Panc1 (cell line): ENCODE results near the gene ARID5B. TPM values are rescaled to one million over a fixed set of nuclear protein-coding genes. Genes with fewer than 3 reads are reported as not detected.
A peak's percentile ranks its signal among the peaks of the same experiment; 100 is the strongest.

Experiments used
- ATAC-seq: fragments of 200-7000 bp; cut with Tn5 transposase; 2 replicates; pipeline ENCODE4 v1.9.1; 2020; ENCODE audit warnings: mild to moderate bottlenecking, moderate library complexity
- BruUV-seq: library from RNA; stranded (reverse); fragments of 400-500 nt; replicated peaks from 2 replicates; lab custom pipeline; 2021; lab: Mats Ljungman, UMichigan
- CTCF ChIA-PET: fragments of 300-600 bp; sonication (Branson Sonifier 250); formaldehyde crosslinking; loops from one replicate; lab custom pipeline; 2022; ENCODE audit warnings: antibody characterized with exemption; lab: Charles Lee
- POLR2A ChIA-PET: fragments of 300-600 bp; sonication (Branson Sonifier 250); formaldehyde crosslinking; loops from one replicate; lab custom pipeline; 2022; ENCODE audit warnings: antibody characterized with exemption; lab: Charles Lee
- DNase-seq: peaks from one replicate; pipeline ENCODE4 v3.0.0-alpha.2; 2010; ENCODE audit warnings: low read depth, low spot score
- H3K27ac ChIP-seq: 2 replicates; pipeline ENCODE4 v1.5.1; 2011; ENCODE audit warnings: mild to moderate bottlenecking, low read length, inconsistent platforms
- H3K27me3 ChIP-seq: fragments of 200-500 bp; sonication (Bioruptor generic); 2 replicates; pipeline ENCODE4 v1.6.0; 2014; ENCODE audit warnings: low read length, inconsistent platforms; ENCODE audit not compliant: control insufficient read depth, insufficient read depth
- H3K36me3 ChIP-seq: fragments of 200-500 bp; sonication (Bioruptor generic); 2 replicates; pipeline ENCODE4 v1.5.1; 2014; ENCODE audit warnings: inconsistent platforms, mild to moderate bottlenecking, low read length, moderate library complexity; ENCODE audit not compliant: control insufficient read depth, insufficient read depth
- H3K4me1 ChIP-seq: 2 replicates; pipeline ENCODE4 v1.5.1; 2011; ENCODE audit warnings: inconsistent platforms, mild to moderate bottlenecking, low read length, moderate library complexity; ENCODE audit not compliant: control insufficient read depth, insufficient read depth
- H3K4me3 ChIP-seq, 2 experiments: 2 replicates each; pipeline ENCODE4 v1.5.1; 2011 to 2012; ENCODE audit warnings: low read depth in 2 of 2, low read length in 2 of 2, mild to moderate bottlenecking in 2 of 2, inconsistent platforms in 1 of 2, moderate library complexity in 1 of 2
- H3K9me3 ChIP-seq: fragments of 200-500 bp; sonication (Bioruptor generic); 2 replicates; pipeline ENCODE4 v1.5.1; 2014; ENCODE audit warnings: low read depth, mild to moderate bottlenecking, inconsistent platforms, low read length, moderate library complexity; ENCODE audit not compliant: control insufficient read depth, insufficient read depth
- POLR2AphosphoS5 ChIP-seq: IDR thresholded peaks from 2 replicates; pipeline ENCODE4 v1.6.1; 2012; ENCODE audit warnings: mild to moderate bottlenecking, low read depth, low read length, moderate library complexity
- SIN3A ChIP-seq: IDR thresholded peaks from 2 replicates; pipeline ENCODE4 v1.6.1; 2012; ENCODE audit warnings: low read depth, mild to moderate bottlenecking, low read length, moderate library complexity, borderline replicate concordance; ENCODE audit not compliant: insufficient read depth
- TCF7L2 ChIP-seq: IDR thresholded peaks from 2 replicates; pipeline ENCODE4 v1.6.1; 2011; ENCODE audit warnings: mild to moderate bottlenecking, low read depth, low read length, inconsistent platforms
- in situ Hi-C: cut with HindIII; loops from 2 replicates; pipeline ENCODE4 v1.10.0; 2016; ENCODE audit warnings: low sequenced_read_pairs, low pct_unique_long_range_greater_than_20kb
- intact Hi-C: fragments of 100-400 bp; cut with micrococcal nuclease; formaldehyde crosslinking; loops from one replicate; pipeline ENCODE4 v1.10.0; 2022; ENCODE audit not compliant: unreplicated experiment
- total RNA-seq: library from RNA; stranded (reverse); gene quantifications from one replicate; pipeline ENCODE4 v1.2.1, GENCODE V29; 2021; ENCODE audit not compliant: unreplicated experiment
- TF ChIP-seq, protein P1 (sequence below), 2 experiments: IDR thresholded peaks; 2 replicates each; pipeline ENCODE4 v1.6.1; 2011 to 2012; ENCODE audit warnings: low read depth in 2 of 2, control low read depth in 1 of 2, low read length in 1 of 2, mild to moderate bottlenecking in 1 of 2, moderate library complexity in 1 of 2; ENCODE audit not compliant: insufficient read depth in 1 of 2
- TF ChIP-seq, protein P2 (sequence below): fragments of 450-650 bp; IDR thresholded peaks from 2 replicates; pipeline ENCODE4 v1.5.1; 2017; ENCODE audit warnings: mild to moderate bottlenecking

The ARID5B gene
- total RNA-seq, 1 experiment from 2014 or later, result 22.7 TPM

DNA sequence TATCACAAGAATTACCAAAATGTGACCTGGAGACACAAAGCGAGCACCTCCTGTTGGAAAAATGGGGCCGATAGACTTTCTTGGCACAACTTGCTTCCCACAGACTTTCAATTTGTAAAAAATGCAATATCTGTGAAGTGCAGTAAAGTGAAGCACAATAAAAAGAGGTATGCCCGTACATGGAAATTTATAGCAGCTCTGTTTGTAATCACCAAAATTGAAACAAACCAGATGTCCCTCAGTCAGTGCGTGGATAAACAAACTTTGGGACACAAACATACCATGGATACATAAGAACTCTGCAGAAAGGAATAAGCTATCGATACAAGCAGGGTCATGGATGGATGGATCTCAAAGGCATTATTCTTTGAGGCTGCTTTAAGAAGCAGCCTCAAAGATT lies 33.6 kb downstream of the ARID5B start:
- in situ Hi-C loops (no loop called here), intact Hi-C loops (no loop called here)
- ATAC-seq, result no peak
- Histone ChIP-seq H3K4me1 (peaks cover 60% of the 10 kb centered on the region), H3K4me3 (no peak overlapping the region), H3K9me3 (peaks cover 3% of the 10 kb centered on the region; the same call in 1 of the 2 replicates), H3K27me3 (no peaks in the 10 kb centered on the region), H3K27ac (peak overlapping the region; percentile 24; the same call in 1 of the 2 replicates), H3K36me3 (no peaks in the 10 kb centered on the region)
- BruUV-seq, result no TSS peak
- no peak for DNase-seq
- TF ChIP-seq POLR2AphosphoS5, result no peak
- no peak for TF ChIP-seq TCF7L2
- TF ChIP-seq SIN3A, result no peak
- TF ChIP-seq, protein P1, sequence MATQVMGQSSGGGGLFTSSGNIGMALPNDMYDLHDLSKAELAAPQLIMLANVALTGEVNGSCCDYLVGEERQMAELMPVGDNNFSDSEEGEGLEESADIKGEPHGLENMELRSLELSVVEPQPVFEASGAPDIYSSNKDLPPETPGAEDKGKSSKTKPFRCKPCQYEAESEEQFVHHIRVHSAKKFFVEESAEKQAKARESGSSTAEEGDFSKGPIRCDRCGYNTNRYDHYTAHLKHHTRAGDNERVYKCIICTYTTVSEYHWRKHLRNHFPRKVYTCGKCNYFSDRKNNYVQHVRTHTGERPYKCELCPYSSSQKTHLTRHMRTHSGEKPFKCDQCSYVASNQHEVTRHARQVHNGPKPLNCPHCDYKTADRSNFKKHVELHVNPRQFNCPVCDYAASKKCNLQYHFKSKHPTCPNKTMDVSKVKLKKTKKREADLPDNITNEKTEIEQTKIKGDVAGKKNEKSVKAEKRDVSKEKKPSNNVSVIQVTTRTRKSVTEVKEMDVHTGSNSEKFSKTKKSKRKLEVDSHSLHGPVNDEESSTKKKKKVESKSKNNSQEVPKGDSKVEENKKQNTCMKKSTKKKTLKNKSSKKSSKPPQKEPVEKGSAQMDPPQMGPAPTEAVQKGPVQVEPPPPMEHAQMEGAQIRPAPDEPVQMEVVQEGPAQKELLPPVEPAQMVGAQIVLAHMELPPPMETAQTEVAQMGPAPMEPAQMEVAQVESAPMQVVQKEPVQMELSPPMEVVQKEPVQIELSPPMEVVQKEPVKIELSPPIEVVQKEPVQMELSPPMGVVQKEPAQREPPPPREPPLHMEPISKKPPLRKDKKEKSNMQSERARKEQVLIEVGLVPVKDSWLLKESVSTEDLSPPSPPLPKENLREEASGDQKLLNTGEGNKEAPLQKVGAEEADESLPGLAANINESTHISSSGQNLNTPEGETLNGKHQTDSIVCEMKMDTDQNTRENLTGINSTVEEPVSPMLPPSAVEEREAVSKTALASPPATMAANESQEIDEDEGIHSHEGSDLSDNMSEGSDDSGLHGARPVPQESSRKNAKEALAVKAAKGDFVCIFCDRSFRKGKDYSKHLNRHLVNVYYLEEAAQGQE (IDR thresholded peaks at IDR 0.05; ENCODE audit: insufficient read depth in 1 of 2, low read depth in 2 of 2, low read length in 1 of 2), result no peak
- TF ChIP-seq, protein P2, sequence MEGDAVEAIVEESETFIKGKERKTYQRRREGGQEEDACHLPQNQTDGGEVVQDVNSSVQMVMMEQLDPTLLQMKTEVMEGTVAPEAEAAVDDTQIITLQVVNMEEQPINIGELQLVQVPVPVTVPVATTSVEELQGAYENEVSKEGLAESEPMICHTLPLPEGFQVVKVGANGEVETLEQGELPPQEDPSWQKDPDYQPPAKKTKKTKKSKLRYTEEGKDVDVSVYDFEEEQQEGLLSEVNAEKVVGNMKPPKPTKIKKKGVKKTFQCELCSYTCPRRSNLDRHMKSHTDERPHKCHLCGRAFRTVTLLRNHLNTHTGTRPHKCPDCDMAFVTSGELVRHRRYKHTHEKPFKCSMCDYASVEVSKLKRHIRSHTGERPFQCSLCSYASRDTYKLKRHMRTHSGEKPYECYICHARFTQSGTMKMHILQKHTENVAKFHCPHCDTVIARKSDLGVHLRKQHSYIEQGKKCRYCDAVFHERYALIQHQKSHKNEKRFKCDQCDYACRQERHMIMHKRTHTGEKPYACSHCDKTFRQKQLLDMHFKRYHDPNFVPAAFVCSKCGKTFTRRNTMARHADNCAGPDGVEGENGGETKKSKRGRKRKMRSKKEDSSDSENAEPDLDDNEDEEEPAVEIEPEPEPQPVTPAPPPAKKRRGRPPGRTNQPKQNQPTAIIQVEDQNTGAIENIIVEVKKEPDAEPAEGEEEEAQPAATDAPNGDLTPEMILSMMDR, result no peak
- CTCF ChIA-PET, result no interaction called here
- POLR2A ChIA-PET, result no interaction called here

DNA sequence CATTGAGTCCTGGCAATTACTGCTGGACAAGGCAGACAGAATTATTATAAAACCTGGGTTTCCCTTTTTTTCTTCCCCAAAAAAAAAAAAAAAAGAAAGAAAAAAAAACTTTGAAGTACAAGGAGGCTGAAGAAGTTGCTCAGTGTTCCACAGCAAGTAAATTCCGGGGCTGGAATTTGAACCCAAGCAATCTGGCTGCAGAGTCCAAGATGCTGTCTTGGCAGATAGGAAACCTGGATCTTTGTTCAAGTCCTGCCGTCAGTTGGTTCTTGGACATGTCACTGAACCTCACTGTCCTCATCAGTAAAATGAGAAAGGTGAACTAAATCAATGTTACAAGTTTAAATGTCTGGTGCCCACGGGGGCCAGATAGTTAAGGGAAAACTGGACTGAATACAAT lies 35.3 kb downstream of the ARID5B start:
- POLR2A ChIA-PET, result no interaction called here
- DNase-seq, result no peak
- Histone ChIP-seq H3K4me3 (no peak overlapping the region), H3K36me3 (no peaks in the 10 kb centered on the region), H3K4me1 (peaks cover 68% of the 10 kb centered on the region), H3K27ac (peak overlapping the region; percentile 75), H3K9me3 (peaks cover 2% of the 10 kb centered on the region; the same call in 1 of the 2 replicates), H3K27me3 (no peaks in the 10 kb centered on the region)
- no peak for ATAC-seq
- CTCF ChIA-PET, result no interaction called here
- no TSS peak for BruUV-seq
- intact Hi-C loops, result no loop called here
- in situ Hi-C loops, result no loop called here
- TF ChIP-seq POLR2AphosphoS5, result no peak
- no peak for TF ChIP-seq TCF7L2
- TF ChIP-seq, protein P2, result no peak
- TF ChIP-seq, protein P1 (IDR thresholded peaks at IDR 0.05; ENCODE audit: insufficient read depth in 1 of 2, low read depth in 2 of 2, low read length in 1 of 2), result no peak
- TF ChIP-seq SIN3A, result no peak
